ENCODE data around the gene ADGRV1.

ADGRV1 gene

DNA sequence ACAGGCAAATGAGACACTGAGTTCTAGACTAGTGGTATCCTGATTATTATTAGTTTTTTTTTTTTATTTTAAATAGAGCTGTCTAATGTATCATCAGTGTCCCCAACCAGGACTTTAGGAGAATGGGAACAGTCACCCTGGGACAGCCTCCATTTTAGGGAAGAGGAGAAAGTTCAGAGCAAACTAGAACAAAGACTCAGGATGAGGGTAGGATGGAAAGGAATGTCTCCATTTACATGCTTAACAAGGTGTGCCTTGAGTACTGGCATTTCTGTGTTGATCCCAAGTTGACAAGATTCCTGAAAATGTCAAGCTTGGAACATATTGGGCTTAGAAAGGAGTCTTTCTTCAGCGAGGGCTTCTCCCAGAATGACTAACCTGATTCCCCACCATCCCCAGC lies 601.0 kb downstream of the ADGRV1 start:
- no peak overlapping the region for H3K4me3 ChIP-seq (ENCODE audit: low read length in 2 of 2)
- no peaks in the 10 kb centered on the region for H3K36me3 ChIP-seq (ENCODE audit: control insufficient read depth in 2 of 2, insufficient read depth in 2 of 2, low read length in 2 of 2)

DNA sequence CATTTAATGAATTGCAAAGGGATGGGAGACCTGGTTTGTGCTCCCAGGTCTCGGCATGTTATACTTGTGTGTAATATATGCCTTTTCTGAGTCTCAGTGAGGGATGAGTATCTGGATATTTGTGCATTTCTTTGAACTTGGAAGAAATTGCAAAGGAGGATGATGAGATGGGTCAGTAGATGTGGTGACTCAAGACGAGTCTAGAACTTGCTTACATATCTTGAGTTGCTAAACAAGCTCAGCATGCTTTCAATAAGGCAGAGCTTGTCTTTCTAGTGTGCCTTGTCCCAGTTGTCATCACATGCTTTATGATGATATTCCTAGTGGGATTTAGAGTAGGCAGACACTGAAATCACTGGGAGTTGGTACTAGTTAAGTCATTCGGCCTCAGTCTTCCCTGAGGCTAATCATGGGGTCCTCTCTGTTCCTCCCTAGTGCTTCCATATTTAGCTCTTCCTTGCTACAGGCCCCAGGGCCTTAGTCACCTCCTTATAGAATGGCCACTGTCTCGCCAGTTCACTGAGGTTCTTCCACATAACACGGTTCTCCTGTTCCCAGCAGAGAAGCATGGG lies 602.2 kb downstream of the ADGRV1 start:
- H3K9ac ChIP-seq (ENCODE audit: low read length in 2 of 2) = no peak overlapping the region

More for the DNA sequence above, 601.0 kb downstream of the ADGRV1 start:
- no peaks in the 10 kb centered on the region for H3K27me3 ChIP-seq (ENCODE audit: control insufficient read depth in 1 of 2, insufficient read depth in 2 of 2, low read length in 2 of 2)
- H3K9me3 ChIP-seq (ENCODE audit: control insufficient read depth in 2 of 2, low read length in 2 of 2) = no peaks in the 10 kb centered on the region
- no peak overlapping the region for H3K27ac ChIP-seq (ENCODE audit: low read length)
- no peak overlapping the region for H3K9ac ChIP-seq (ENCODE audit: low read length in 2 of 2)
- H3K4me1 ChIP-seq (ENCODE audit: control insufficient read depth, insufficient read depth, low read length) = peaks cover 7% of the 10 kb centered on the region

DNA sequence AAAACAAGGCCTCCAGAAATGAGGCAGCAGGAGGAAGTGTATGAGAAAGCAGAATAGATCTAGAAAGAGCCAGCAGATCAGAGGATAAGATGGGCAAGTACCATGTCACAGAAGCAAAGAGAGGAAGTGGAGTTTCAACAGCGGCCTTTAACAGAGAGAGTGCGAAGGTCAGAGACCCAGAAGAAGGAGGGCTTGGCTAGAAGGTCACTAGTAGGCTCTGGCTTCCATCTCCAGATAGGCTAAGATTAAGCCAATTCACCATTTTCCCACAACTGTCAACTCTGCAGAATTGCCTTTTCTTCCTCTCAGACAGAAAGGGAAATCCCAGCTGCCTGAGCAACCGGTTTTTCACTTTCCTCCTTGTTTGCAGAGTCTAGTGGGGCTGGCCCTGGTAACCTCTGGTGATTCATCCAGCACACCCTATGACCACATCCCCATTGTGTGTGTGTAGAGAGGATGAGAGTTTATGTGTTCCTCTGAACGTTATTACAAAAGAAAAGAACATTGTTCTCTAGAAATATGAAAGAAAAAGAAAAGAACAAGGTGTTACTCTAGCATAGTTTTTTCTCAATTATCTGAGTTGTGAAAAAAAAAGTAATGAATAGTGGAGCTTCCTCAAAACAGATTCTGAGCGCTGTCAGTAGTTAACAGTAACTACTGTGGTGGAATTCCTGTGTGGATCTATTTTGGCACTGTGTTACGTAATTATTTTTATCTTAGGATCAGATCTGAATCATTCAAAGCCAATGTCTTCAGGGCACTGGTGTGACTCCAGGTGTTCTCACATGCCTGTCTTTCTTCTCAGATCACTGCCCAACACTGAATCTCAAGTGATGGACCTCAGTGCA lies 604.2 kb downstream of the ADGRV1 start:
- peaks cover 7% of the 10 kb centered on the region for H3K4me1 ChIP-seq (ENCODE audit: control insufficient read depth, insufficient read depth, low read length)
- no peak overlapping the region for H3K9ac ChIP-seq (ENCODE audit: low read length in 2 of 2)
- no peak overlapping the region for H3K27ac ChIP-seq (ENCODE audit: low read length)
- H3K27me3 ChIP-seq (ENCODE audit: control insufficient read depth in 1 of 2, insufficient read depth in 2 of 2, low read length in 2 of 2) = no peaks in the 10 kb centered on the region
- H3K9me3 ChIP-seq (ENCODE audit: control insufficient read depth in 2 of 2, low read length in 2 of 2) = no peaks in the 10 kb centered on the region
- no peak overlapping the region for H3K4me3 ChIP-seq (ENCODE audit: low read length in 2 of 2)
- no peaks in the 10 kb centered on the region for H3K36me3 ChIP-seq (ENCODE audit: control insufficient read depth in 2 of 2, insufficient read depth in 2 of 2, low read length in 2 of 2)

More for the DNA sequence above, 602.2 kb downstream of the ADGRV1 start:
- Histone ChIP-seq H3K36me3 (ENCODE audit: control insufficient read depth in 2 of 2, insufficient read depth in 2 of 2, low read length in 2 of 2) (no peaks in the 10 kb centered on the region), H3K4me1 (ENCODE audit: control insufficient read depth, insufficient read depth, low read length) (peaks cover 7% of the 10 kb centered on the region), H3K27me3 (ENCODE audit: control insufficient read depth in 1 of 2, insufficient read depth in 2 of 2, low read length in 2 of 2) (no peaks in the 10 kb centered on the region), H3K9me3 (ENCODE audit: control insufficient read depth in 2 of 2, low read length in 2 of 2) (no peaks in the 10 kb centered on the region), H3K27ac (ENCODE audit: low read length) (no peak overlapping the region), H3K4me3 (ENCODE audit: low read length in 2 of 2) (no peak overlapping the region)

DNA sequence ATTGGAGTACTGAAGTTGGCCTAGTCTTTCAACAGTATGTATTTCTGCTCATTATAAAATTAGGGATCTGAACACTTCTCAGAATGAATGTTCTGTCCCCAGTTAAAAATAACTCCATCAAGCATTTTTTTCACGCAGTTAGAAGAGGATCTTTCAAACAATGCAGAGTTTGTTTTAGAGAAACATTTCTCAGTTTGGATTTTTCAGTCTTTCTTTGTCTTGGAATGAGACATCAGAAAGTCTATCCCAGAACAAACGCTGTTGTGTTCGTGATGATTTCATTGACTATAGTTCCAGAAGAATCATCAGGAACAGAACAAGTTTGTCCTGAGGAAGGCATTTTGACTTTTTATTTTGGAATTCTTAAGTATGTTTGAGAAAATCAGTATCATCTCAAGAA lies 605.8 kb downstream of the ADGRV1 start:
- Histone ChIP-seq H3K9me3 (ENCODE audit: control insufficient read depth in 2 of 2, low read length in 2 of 2) (no peaks in the 10 kb centered on the region), H3K4me3 (ENCODE audit: low read length in 2 of 2) (no peak overlapping the region), H3K27ac (ENCODE audit: low read length) (no peak overlapping the region), H3K36me3 (ENCODE audit: control insufficient read depth in 2 of 2, insufficient read depth in 2 of 2, low read length in 2 of 2) (no peaks in the 10 kb centered on the region), H3K9ac (ENCODE audit: low read length in 2 of 2) (no peak overlapping the region), H3K4me1 (ENCODE audit: control insufficient read depth, insufficient read depth, low read length) (peaks cover 7% of the 10 kb centered on the region), H3K27me3 (ENCODE audit: control insufficient read depth in 1 of 2, insufficient read depth in 2 of 2, low read length in 2 of 2) (no peaks in the 10 kb centered on the region)

DNA sequence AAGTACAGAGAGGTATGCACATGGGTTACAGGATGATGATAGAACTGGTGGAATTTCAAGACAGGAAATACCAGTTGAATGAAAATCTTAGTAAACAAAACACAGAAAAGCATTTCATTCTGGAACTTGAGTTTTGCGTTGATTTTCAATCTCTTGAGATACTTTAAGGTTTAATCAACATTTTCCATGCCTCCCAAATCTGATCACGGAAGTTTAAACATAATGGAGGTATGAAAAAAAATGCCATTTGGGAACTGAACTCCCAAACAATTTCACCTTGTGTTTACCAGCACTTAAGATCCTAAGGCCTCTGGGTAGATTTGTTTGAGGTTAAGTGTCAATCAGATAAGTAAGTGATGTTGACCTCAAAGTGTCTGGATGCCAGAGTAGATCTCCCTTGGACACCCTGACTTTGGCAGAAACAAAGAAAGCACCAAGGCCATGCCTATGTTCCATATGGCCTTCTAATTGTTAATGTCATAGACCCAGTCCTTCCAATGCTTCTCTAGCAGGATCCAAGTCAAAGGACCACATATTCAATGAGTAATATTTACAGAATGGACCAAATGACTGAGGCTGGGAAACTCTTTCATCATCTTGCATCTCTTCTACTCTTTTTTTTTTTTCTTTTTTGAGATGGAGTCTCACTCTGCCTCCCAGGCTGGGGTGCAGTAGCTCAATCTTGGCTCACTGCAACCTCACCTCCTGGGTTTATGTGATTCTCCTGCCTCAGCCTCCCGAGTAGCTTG lies 607.6 kb downstream of the ADGRV1 start:
- no peak overlapping the region for H3K27ac ChIP-seq (ENCODE audit: low read length)

DNA sequence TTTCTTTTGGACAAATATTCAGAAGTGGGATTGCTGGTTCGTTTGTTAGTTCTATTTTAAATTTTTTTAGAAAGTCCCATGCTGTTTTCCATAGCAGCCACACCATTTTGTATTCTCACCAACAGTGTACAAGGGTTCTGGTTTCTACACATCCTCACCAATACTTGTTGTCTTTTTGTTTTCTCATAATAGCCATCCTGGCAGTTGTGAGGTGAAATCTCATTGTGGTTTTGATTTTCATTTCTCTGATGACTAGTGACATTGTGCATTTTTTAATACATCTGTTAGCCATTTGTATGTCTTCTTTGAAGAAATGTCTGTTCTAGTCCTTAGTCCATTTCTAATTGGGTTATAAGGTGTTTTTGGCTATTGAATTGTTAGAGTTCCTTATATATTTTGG lies 610.3 kb downstream of the ADGRV1 start:
- Histone ChIP-seq H3K4me3 (ENCODE audit: low read length in 2 of 2) (no peak overlapping the region), H3K36me3 (ENCODE audit: control insufficient read depth in 2 of 2, insufficient read depth in 2 of 2, low read length in 2 of 2) (no peaks in the 10 kb centered on the region), H3K27ac (ENCODE audit: low read length) (no peak overlapping the region), H3K9me3 (ENCODE audit: control insufficient read depth in 2 of 2, low read length in 2 of 2) (no peaks in the 10 kb centered on the region), H3K4me1 (ENCODE audit: control insufficient read depth, insufficient read depth, low read length) (no peaks in the 10 kb centered on the region), H3K27me3 (ENCODE audit: control insufficient read depth in 1 of 2, insufficient read depth in 2 of 2, low read length in 2 of 2) (no peaks in the 10 kb centered on the region), H3K9ac (ENCODE audit: low read length in 2 of 2) (no peak overlapping the region)

More for the DNA sequence above, 607.6 kb downstream of the ADGRV1 start:
- H3K4me1 ChIP-seq (ENCODE audit: control insufficient read depth, insufficient read depth, low read length) = peaks cover 7% of the 10 kb centered on the region
- no peak overlapping the region for H3K4me3 ChIP-seq (ENCODE audit: low read length in 2 of 2)
- H3K27me3 ChIP-seq (ENCODE audit: control insufficient read depth in 1 of 2, insufficient read depth in 2 of 2, low read length in 2 of 2) = no peaks in the 10 kb centered on the region
- H3K9me3 ChIP-seq (ENCODE audit: control insufficient read depth in 2 of 2, low read length in 2 of 2) = no peaks in the 10 kb centered on the region
- no peaks in the 10 kb centered on the region for H3K36me3 ChIP-seq (ENCODE audit: control insufficient read depth in 2 of 2, insufficient read depth in 2 of 2, low read length in 2 of 2)
- H3K9ac ChIP-seq (ENCODE audit: low read length in 2 of 2) = no peak overlapping the region

DNA sequence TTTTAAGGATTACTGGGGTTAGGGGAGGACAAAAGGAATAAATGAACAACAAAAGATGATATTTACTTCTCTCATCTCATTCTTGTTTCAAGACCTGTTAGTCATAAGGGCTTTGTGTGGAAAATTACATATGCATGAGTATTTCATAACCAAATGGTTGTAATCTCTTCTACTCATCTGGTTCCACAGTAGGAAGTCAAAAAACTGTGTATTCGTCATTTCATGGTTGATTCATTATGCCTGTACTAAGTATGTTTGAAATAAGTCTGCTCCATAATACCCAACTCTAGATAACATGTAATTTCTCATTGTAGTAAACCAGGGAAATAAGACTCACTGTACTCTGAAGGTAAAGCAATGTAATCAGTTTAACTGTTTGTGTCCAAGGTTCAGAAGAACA lies 611.7 kb downstream of the ADGRV1 start:
- no peak overlapping the region for H3K27ac ChIP-seq (ENCODE audit: low read length)
- no peak overlapping the region for H3K4me3 ChIP-seq (ENCODE audit: low read length in 2 of 2)

DNA sequence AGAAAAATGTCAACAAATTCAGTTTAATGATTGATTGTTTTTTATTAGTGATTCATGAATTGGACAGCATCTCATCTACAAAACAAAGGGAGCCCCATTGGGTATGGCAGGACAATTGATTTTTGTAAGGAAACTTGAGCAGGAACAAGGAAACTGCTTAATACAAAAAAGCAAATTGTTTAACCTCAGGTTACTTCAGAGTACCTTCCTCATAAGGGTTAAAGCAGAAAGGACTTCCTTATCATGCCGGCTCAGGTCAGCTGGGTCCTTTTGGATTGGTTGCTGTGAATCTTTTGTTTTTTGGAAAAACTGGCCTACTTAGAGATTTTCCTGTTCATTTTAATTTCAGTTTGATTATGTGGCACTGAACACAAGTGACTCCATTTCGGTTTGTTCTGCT lies 612.7 kb downstream of the ADGRV1 start:
- Histone ChIP-seq H3K4me1 (ENCODE audit: control insufficient read depth, insufficient read depth, low read length) (no peaks in the 10 kb centered on the region), H3K9ac (ENCODE audit: low read length in 2 of 2) (no peak overlapping the region), H3K36me3 (ENCODE audit: control insufficient read depth in 2 of 2, insufficient read depth in 2 of 2, low read length in 2 of 2) (no peaks in the 10 kb centered on the region), H3K9me3 (ENCODE audit: control insufficient read depth in 2 of 2, low read length in 2 of 2) (no peaks in the 10 kb centered on the region), H3K27ac (ENCODE audit: low read length) (no peak overlapping the region), H3K27me3 (ENCODE audit: control insufficient read depth in 1 of 2, insufficient read depth in 2 of 2, low read length in 2 of 2) (no peaks in the 10 kb centered on the region), H3K4me3 (ENCODE audit: low read length in 2 of 2) (no peak overlapping the region)

More for the DNA sequence above, 611.7 kb downstream of the ADGRV1 start:
- Histone ChIP-seq H3K4me1 (ENCODE audit: control insufficient read depth, insufficient read depth, low read length) (no peaks in the 10 kb centered on the region), H3K9ac (ENCODE audit: low read length in 2 of 2) (no peak overlapping the region), H3K27me3 (ENCODE audit: control insufficient read depth in 1 of 2, insufficient read depth in 2 of 2, low read length in 2 of 2) (no peaks in the 10 kb centered on the region), H3K36me3 (ENCODE audit: control insufficient read depth in 2 of 2, insufficient read depth in 2 of 2, low read length in 2 of 2) (no peaks in the 10 kb centered on the region), H3K9me3 (ENCODE audit: control insufficient read depth in 2 of 2, low read length in 2 of 2) (no peaks in the 10 kb centered on the region)

DNA sequence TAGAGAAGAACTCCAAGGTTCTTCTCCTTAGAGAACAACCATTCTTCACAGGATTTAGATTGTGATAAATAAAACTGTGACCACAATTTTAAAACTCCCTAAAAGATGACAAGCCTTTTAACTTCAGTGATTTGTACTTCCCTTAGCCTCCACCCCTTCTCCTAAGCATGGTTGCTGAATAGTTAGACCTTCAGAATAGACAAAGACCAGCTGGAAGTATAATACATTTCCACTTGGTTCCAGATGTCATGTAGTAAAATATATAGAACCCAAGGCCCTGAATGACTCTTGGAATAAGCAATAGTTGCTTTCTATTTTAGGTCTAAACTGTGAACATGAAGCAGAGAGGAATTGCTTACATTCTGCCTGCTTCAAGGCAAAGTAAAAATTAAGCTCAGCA lies 615.8 kb downstream of the ADGRV1 start:
- no peak overlapping the region for H3K9ac ChIP-seq (ENCODE audit: low read length in 2 of 2)
- no peak overlapping the region for H3K27ac ChIP-seq (ENCODE audit: low read length)
- H3K4me3 ChIP-seq (ENCODE audit: low read length in 2 of 2) = no peak overlapping the region
- H3K4me1 ChIP-seq (ENCODE audit: control insufficient read depth, insufficient read depth, low read length) = no peaks in the 10 kb centered on the region
- no peaks in the 10 kb centered on the region for H3K9me3 ChIP-seq (ENCODE audit: control insufficient read depth in 2 of 2, low read length in 2 of 2)
- H3K27me3 ChIP-seq (ENCODE audit: control insufficient read depth in 1 of 2, insufficient read depth in 2 of 2, low read length in 2 of 2) = no peaks in the 10 kb centered on the region
- H3K36me3 ChIP-seq (ENCODE audit: control insufficient read depth in 2 of 2, insufficient read depth in 2 of 2, low read length in 2 of 2) = no peaks in the 10 kb centered on the region

DNA sequence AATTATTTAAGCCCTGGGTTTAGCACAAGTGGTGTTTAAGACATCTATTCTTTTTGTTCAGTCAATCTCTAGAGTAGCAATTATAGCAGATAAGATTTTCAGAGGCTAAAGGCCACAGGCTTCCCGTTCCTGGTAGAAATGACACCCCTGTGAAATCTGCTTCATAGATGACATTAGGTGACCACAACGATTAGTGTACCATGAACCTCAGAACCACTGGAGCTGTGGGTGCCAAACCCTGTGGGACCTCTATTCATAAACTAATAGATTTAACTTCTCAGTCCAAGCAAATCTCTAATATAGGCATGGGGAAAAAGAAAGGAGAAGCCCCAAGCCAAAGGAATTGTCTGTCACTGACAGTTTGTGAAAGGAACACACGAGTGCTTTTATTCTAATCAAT lies 617.1 kb downstream of the ADGRV1 start:
- H3K27me3 ChIP-seq (ENCODE audit: control insufficient read depth in 1 of 2, insufficient read depth in 2 of 2, low read length in 2 of 2) = no peaks in the 10 kb centered on the region
- no peak overlapping the region for H3K9ac ChIP-seq (ENCODE audit: low read length in 2 of 2)
- no peak overlapping the region for H3K4me3 ChIP-seq (ENCODE audit: low read length in 2 of 2)
- no peaks in the 10 kb centered on the region for H3K4me1 ChIP-seq (ENCODE audit: control insufficient read depth, insufficient read depth, low read length)
- H3K9me3 ChIP-seq (ENCODE audit: control insufficient read depth in 2 of 2, low read length in 2 of 2) = no peaks in the 10 kb centered on the region
- H3K36me3 ChIP-seq (ENCODE audit: control insufficient read depth in 2 of 2, insufficient read depth in 2 of 2, low read length in 2 of 2) = no peaks in the 10 kb centered on the region
- H3K27ac ChIP-seq (ENCODE audit: low read length) = no peak overlapping the region

All from stomach smooth muscle (tissue), 2 donors.